PFSK-1 (cell line): ENCODE results near the gene KCNJ5.

Experiments
- FOXP2 ChIP-seq: optimal IDR thresholded peaks from 2 replicates; pipeline ENCODE3; 2011; ENCODE audit warnings: borderline replicate concordance, control low read depth, inconsistent platforms; ENCODE audit not compliant: insufficient read depth; ENCODE audit errors: extremely low read length, extremely low read depth
- POLR2AphosphoS5 ChIP-seq: IDR thresholded peaks from 2 replicates; pipeline ENCODE4 v1.6.1; 2012; ENCODE audit warnings: low read depth, mild to moderate bottlenecking, control low read depth, low read length, moderate library complexity
- SIN3A ChIP-seq: IDR thresholded peaks from 2 replicates; pipeline ENCODE4 v1.6.1; 2012; ENCODE audit warnings: mild to moderate bottlenecking, low read length, moderate library complexity, borderline replicate concordance; ENCODE audit not compliant: insufficient read depth
- TAF1 ChIP-seq: IDR thresholded peaks from 2 replicates; pipeline ENCODE4 v1.6.1; 2012; ENCODE audit warnings: low read length, control low read depth, borderline replicate concordance; ENCODE audit not compliant: insufficient read depth
- TF ChIP-seq, protein P1 (sequence below), 2 experiments: IDR thresholded peaks; 2 replicates each; pipeline versions ENCODE4 v1.6.1 to v1.8.0; 2011 to 2012; ENCODE audit warnings: low read depth in 2 of 2, low read length in 2 of 2, control low read depth in 1 of 2, inconsistent platforms in 1 of 2, mild to moderate bottlenecking in 1 of 2, moderate library complexity in 1 of 2; ENCODE audit not compliant: insufficient read depth in 1 of 2

Gene KCNJ5

GRCh38 chr11:128894286-128894681, 3.1 kb downstream of the KCNJ5 start:
- TF ChIP-seq TAF1 = no peak
- no peak for TF ChIP-seq FOXP2
- TF ChIP-seq SIN3A = no peak
- no peak for TF ChIP-seq POLR2AphosphoS5
- TF ChIP-seq, protein P1, sequence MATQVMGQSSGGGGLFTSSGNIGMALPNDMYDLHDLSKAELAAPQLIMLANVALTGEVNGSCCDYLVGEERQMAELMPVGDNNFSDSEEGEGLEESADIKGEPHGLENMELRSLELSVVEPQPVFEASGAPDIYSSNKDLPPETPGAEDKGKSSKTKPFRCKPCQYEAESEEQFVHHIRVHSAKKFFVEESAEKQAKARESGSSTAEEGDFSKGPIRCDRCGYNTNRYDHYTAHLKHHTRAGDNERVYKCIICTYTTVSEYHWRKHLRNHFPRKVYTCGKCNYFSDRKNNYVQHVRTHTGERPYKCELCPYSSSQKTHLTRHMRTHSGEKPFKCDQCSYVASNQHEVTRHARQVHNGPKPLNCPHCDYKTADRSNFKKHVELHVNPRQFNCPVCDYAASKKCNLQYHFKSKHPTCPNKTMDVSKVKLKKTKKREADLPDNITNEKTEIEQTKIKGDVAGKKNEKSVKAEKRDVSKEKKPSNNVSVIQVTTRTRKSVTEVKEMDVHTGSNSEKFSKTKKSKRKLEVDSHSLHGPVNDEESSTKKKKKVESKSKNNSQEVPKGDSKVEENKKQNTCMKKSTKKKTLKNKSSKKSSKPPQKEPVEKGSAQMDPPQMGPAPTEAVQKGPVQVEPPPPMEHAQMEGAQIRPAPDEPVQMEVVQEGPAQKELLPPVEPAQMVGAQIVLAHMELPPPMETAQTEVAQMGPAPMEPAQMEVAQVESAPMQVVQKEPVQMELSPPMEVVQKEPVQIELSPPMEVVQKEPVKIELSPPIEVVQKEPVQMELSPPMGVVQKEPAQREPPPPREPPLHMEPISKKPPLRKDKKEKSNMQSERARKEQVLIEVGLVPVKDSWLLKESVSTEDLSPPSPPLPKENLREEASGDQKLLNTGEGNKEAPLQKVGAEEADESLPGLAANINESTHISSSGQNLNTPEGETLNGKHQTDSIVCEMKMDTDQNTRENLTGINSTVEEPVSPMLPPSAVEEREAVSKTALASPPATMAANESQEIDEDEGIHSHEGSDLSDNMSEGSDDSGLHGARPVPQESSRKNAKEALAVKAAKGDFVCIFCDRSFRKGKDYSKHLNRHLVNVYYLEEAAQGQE (IDR thresholded peaks at IDR 0.05; ENCODE audit: insufficient read depth in 1 of 2, low read depth in 2 of 2, low read length in 2 of 2) = no peak

GRCh38 chr11:128894685-128895084, 3.5 kb downstream of the KCNJ5 start:
- TF ChIP-seq FOXP2 = no peak

- no peak for TF ChIP-seq TAF1
- TF ChIP-seq, protein P1 (IDR thresholded peaks at IDR 0.05; ENCODE audit: insufficient read depth in 1 of 2, low read depth in 2 of 2, low read length in 2 of 2) = no peak
- no peak for TF ChIP-seq SIN3A
- no peak for TF ChIP-seq POLR2AphosphoS5
- TF ChIP-seq FOXP2 = no peak
Measured at GRCh38 chr11:128895526-128895925, 4.4 kb downstream of the KCNJ5 start.

GRCh38 chr11:128896356-128896755, 5.2 kb downstream of the KCNJ5 start:
- no peak for TF ChIP-seq SIN3A
- TF ChIP-seq FOXP2 = no peak
- no peak for TF ChIP-seq TAF1
- TF ChIP-seq, protein P1 (IDR thresholded peaks at IDR 0.05; ENCODE audit: insufficient read depth in 1 of 2, low read depth in 2 of 2, low read length in 2 of 2) = no peak
- TF ChIP-seq POLR2AphosphoS5 = no peak

- no peak for TF ChIP-seq POLR2AphosphoS5
- TF ChIP-seq TAF1 = no peak
- TF ChIP-seq, protein P1 (IDR thresholded peaks at IDR 0.05; ENCODE audit: insufficient read depth in 1 of 2, low read depth in 2 of 2, low read length in 2 of 2) = no peak
- no peak for TF ChIP-seq FOXP2
- TF ChIP-seq SIN3A = no peak
Measured at GRCh38 chr11:128897826-128898225, 6.7 kb downstream of the KCNJ5 start.
